ENCODE results near the gene NOC2L.

GRCh38 chr1:958823-959730 lies at the start of gene NOC2L:
- TF ChIP-seq CTCF (optimal IDR thresholded peaks at IDR 0.05 in 1 of 3, IDR thresholded peaks at IDR 0.05 in 1 of 3, conservative IDR thresholded peaks at IDR 0.05 in 1 of 3; ENCODE audit: extremely low read depth in 1 of 3, insufficient read depth in 2 of 3, low read length in 3 of 3) (no peak), EZH2 (IDR thresholded peaks at IDR 0.05; ENCODE audit: low read length) (peak; percentile 49)

All from keratinocyte (primary cell).